HFFc6 (cell line): ENCODE measurements around the gene H2AZ2. TPM values are rescaled to one million over a fixed set of nuclear protein-coding genes. Genes with fewer than 3 reads are reported as not detected.

Source experiments
- DNase-seq: peaks from one replicate; pipeline ENCODE4 v3.0.0-alpha.2; 2018
- H3K27ac Mint-ChIP-seq: 2 replicates; pipeline ENCODE4 v1.8.0; 2020; ENCODE audit warnings: mild to moderate bottlenecking, mixed read lengths
- H3K27me3 Mint-ChIP-seq: 2 replicates; pipeline ENCODE4 v1.8.0; 2021; ENCODE audit warnings: mild to moderate bottlenecking, moderate library complexity, mixed read lengths; ENCODE audit not compliant: insufficient read depth
- H3K36me3 Mint-ChIP-seq: 2 replicates; pipeline ENCODE4 v1.8.0; 2021; ENCODE audit warnings: low read depth, mixed read lengths
- H3K4me1 Mint-ChIP-seq: 2 replicates; pipeline ENCODE4 v1.8.0; 2020; ENCODE audit warnings: low read depth, mixed read lengths
- H3K4me3 Mint-ChIP-seq: 2 replicates; pipeline ENCODE4 v1.8.0; 2020; ENCODE audit warnings: mild to moderate bottlenecking, moderate library complexity, mixed read lengths
- H3K9me3 Mint-ChIP-seq: 2 replicates; pipeline ENCODE4 v1.8.0; 2020; ENCODE audit warnings: mild to moderate bottlenecking, mixed read lengths
- total RNA-seq, 6 experiments: library from RNA; stranded (reverse); fragmentation: NEBNext Ultra II Directional; extraction: Animal tissue kit (Norgen Biotek cat#: 25700); gene quantifications; 2 replicates in 1 of 6; 3 replicates in 5 of 6; pipeline ENCODE4 v1.2.3, GENCODE V29; 2021
- TF ChIP-seq, protein P1 (sequence below): fragments of 200-600 bp; sonication (generic); IDR thresholded peaks from 2 replicates; pipeline ENCODE4 v1.5.0; 2021; ENCODE audit warnings: antibody characterized with exemption, mild to moderate bottlenecking

The H2AZ2 gene
- total RNA-seq, 6 experiments from 2014 or later: 128 to 215 (median 185) TPM

- no peaks in the 10 kb centered on the region for H3K27me3 Mint-ChIP-seq
Measured at GRCh38 chr7:44838751-44839150, 9.1 kb downstream of the H2AZ2 start.

GRCh38 chr7:44827567-44827966 lies 20.3 kb downstream of the H2AZ2 start:
- H3K27ac Mint-ChIP-seq: no peak overlapping the region
- peaks cover 1% of the 10 kb centered on the region; the same call in 1 of the 2 replicates for H3K27me3 Mint-ChIP-seq
- no peak for DNase-seq
- no peaks in the 10 kb centered on the region for H3K9me3 Mint-ChIP-seq
- H3K36me3 Mint-ChIP-seq: peaks cover 14% of the 10 kb centered on the region
- no peak overlapping the region for H3K4me3 Mint-ChIP-seq
- peaks cover 32% of the 10 kb centered on the region for H3K4me1 Mint-ChIP-seq
- TF ChIP-seq, protein P1, sequence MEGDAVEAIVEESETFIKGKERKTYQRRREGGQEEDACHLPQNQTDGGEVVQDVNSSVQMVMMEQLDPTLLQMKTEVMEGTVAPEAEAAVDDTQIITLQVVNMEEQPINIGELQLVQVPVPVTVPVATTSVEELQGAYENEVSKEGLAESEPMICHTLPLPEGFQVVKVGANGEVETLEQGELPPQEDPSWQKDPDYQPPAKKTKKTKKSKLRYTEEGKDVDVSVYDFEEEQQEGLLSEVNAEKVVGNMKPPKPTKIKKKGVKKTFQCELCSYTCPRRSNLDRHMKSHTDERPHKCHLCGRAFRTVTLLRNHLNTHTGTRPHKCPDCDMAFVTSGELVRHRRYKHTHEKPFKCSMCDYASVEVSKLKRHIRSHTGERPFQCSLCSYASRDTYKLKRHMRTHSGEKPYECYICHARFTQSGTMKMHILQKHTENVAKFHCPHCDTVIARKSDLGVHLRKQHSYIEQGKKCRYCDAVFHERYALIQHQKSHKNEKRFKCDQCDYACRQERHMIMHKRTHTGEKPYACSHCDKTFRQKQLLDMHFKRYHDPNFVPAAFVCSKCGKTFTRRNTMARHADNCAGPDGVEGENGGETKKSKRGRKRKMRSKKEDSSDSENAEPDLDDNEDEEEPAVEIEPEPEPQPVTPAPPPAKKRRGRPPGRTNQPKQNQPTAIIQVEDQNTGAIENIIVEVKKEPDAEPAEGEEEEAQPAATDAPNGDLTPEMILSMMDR: no peak

More at GRCh38 chr7:44838751-44839150, 9.1 kb downstream of the H2AZ2 start:
- no peak for DNase-seq
- no peaks in the 10 kb centered on the region for H3K4me1 Mint-ChIP-seq
- TF ChIP-seq, protein P1: no peak
- no peak overlapping the region for H3K27ac Mint-ChIP-seq
- no peaks in the 10 kb centered on the region for H3K9me3 Mint-ChIP-seq
- H3K4me3 Mint-ChIP-seq: no peak overlapping the region
- peaks cover 17% of the 10 kb centered on the region for H3K36me3 Mint-ChIP-seq

DNA sequence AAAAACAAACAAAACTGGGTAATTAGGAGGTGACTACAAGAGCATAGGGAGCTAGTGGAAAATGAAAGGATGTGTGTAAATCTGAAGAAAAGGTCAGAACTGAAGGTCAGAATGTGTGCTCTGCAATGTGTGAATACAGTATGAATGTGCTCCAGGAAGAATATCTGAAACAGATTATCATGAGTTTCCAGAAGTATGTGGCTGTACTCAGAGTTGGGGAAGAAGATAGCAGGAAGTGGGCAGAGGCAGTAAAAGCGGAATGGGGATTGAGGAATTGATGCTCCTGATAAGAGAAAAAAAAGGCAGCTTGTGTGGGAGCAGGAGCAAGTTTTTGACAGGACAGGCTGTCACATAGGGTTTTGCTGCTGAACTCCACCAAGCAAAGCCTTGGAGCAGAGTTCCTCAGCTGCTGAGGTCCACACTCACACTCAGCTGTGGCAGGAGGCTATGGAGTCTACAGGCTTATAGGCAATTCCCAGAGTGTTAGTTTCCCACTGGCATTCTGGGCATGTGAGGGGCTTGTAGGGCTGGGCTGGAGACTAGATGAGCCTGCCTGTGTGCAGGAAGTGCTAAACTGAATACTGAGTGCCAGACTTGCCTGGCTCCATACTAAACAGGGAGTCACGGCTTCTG lies 22.9 kb downstream of the H2AZ2 start:
- DNase-seq: peak; percentile 68
- H3K4me1 Mint-ChIP-seq: peaks cover 32% of the 10 kb centered on the region
- H3K9me3 Mint-ChIP-seq: no peaks in the 10 kb centered on the region
- peaks cover 1% of the 10 kb centered on the region; the same call in 1 of the 2 replicates for H3K27me3 Mint-ChIP-seq
- peak overlapping the region; percentile 76 for H3K27ac Mint-ChIP-seq
- peak overlapping the region; percentile 1; the same call in 1 of the 2 replicates for H3K4me3 Mint-ChIP-seq
- peaks cover 12% of the 10 kb centered on the region for H3K36me3 Mint-ChIP-seq
- TF ChIP-seq, protein P1: no peak

DNA sequence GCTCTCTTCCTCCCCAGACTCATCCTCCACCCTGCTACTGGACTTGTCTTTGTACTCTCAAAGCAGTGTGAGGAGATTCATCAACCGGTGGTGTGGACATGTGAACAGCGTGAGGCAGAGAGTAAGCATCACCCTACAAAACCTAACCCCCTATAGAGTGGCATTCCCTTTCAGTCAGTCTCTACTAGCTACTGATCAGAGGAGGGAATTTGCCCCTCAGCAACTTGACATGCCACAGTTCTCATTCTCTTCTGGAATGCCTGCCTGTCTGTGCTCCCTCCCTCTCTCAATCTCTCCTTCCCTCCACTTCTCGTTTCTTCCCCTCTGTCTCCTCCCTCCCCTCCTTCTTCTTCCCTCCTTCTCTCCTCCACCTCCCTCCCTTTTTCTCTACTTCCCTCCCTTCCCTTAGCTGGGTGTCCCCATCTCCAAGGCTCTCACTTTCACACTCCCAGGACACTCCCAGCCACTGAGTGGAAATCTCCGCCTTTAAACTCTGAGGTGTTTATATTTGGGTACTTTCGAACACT lies 24.6 kb downstream of the H2AZ2 start:
- DNase-seq: no peak
- no peak overlapping the region for H3K27ac Mint-ChIP-seq
- H3K27me3 Mint-ChIP-seq: peaks cover 1% of the 10 kb centered on the region; the same call in 1 of the 2 replicates
- H3K4me3 Mint-ChIP-seq: no peak overlapping the region
- H3K4me1 Mint-ChIP-seq: peaks cover 32% of the 10 kb centered on the region
- TF ChIP-seq, protein P1: no peak
- no peaks in the 10 kb centered on the region for H3K9me3 Mint-ChIP-seq
- peaks cover 9% of the 10 kb centered on the region for H3K36me3 Mint-ChIP-seq

GRCh38 chr7:44819292-44819691 lies 28.6 kb downstream of the H2AZ2 start:
- H3K9me3 Mint-ChIP-seq: no peaks in the 10 kb centered on the region
- peaks cover 4% of the 10 kb centered on the region; the same call in 1 of the 2 replicates for H3K36me3 Mint-ChIP-seq
- no peaks in the 10 kb centered on the region for H3K27me3 Mint-ChIP-seq
- H3K4me1 Mint-ChIP-seq: peaks cover 9% of the 10 kb centered on the region
- H3K27ac Mint-ChIP-seq: no peak overlapping the region
- no peak for DNase-seq
- TF ChIP-seq, protein P1: no peak
- no peak overlapping the region for H3K4me3 Mint-ChIP-seq
